ENCODE measurements around the gene PIGQ.

PIGQ gene

GRCh38 chr16:563072-563644 lies 6.6 kb upstream of the PIGQ start:
- no peaks in the 10 kb centered on the region for H3K79me2 ChIP-seq (ENCODE audit: control insufficient read depth, insufficient read depth, low read length, unreplicated experiment)
- H2AFZ ChIP-seq (ENCODE audit: low read length, unreplicated experiment) = no peak overlapping the region
- H3K36me3 ChIP-seq (ENCODE audit: insufficient read depth, low read length) = no peaks in the 10 kb centered on the region
- H3K27me3 ChIP-seq (ENCODE audit: insufficient read depth, low read length) = peaks cover 28% of the 10 kb centered on the region
- peaks cover 12% of the 10 kb centered on the region for H3K4me1 ChIP-seq (ENCODE audit: control insufficient read depth, insufficient read depth, low read length, unreplicated experiment)
- H3K27ac ChIP-seq (ENCODE audit: low read depth, low read length) = no peak overlapping the region
- no peak overlapping the region for H3K4me3 ChIP-seq (ENCODE audit: low read depth, low read length)

DNA sequence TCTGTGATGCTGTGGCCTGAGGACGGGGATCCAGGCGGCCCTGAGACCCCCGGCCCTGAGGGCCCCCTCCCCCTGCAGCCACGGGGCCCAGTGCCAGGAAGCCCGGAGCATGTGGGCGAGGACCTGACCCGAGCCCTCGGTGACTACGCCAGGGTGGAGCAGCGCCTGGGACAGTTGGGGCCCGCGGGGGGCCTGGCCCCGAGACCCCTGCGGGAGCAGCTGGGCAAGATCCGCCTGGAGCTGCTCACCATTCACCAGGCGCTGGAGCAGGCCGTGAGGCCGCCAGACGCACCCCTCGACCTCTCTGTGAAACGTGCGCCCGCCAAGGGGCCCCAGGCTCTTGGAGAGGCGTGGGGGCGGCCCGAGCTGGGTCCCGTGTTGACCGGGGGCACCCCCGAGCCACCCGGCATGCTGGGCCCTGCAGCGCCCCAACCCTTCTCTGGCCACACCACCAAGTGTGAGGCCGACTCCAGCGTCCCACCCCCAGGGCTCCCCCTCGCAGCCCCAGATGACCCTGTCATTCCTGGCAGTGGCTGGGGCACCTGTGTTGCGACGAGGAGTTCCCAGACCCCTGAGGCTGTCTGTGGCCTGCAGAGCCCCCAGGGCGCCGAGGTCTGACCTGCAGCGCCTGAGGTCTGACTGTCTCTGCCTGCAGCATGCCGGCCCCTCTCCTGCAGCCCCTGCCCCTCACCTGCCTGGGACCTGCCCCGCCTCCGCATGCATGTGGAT lies 4.9 kb upstream of the PIGQ start:
- Histone ChIP-seq H3K4me3 (ENCODE audit: low read depth, low read length) (no peak overlapping the region), H3K4me1 (ENCODE audit: control insufficient read depth, insufficient read depth, low read length, unreplicated experiment) (peaks cover 18% of the 10 kb centered on the region), H3K27ac (ENCODE audit: low read depth, low read length) (no peak overlapping the region), H2AFZ (ENCODE audit: low read length, unreplicated experiment) (no peak overlapping the region), H3K36me3 (ENCODE audit: insufficient read depth, low read length) (no peaks in the 10 kb centered on the region), H3K27me3 (ENCODE audit: insufficient read depth, low read length) (peaks cover 18% of the 10 kb centered on the region), H3K79me2 (ENCODE audit: control insufficient read depth, insufficient read depth, low read length, unreplicated experiment) (peaks cover under 1% of the 10 kb centered on the region)

DNA sequence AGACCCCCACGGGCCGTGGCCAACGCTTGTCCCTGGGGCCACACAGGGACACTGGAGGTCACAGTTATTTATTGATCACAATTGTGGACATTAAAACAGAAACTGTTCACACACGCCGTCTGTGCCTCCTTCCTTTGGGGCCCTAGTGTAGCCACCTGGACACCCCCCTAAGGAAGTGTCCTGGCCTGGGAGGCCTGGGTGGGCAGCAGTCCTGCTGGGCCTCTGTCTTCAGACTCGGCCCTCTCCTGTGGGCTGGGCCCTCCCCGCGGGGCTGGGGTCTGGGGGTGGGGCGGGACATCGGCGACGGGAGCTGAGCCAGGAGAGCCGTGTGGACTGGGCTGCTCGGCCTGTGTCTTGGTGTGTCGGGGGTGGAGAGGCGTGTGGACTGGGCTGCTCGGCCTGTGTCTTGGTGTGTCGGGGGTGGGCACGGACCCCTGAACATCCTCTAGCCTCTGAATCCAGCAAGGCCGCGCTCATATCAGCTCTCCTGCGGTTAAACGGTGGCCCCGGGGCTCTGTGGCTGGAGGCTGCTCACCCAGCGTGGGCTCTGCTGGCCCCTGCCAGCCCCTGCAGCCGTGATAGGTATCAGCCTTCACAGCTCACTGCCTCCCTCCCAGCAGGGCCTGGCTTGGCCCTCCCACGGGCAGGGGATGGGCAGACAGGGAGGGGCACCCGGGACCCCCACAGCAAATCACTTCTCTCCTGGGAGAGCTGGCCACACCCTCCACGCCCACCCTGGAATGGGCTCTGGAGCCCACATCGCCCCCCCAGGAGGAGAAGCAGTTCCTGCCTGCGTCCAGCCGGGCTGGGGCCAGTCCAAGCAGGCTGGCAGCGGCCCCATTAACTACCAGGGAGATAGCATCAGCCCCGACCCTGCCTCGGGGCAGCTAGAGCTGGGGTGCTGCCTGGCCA lies 4.1 kb upstream of the PIGQ start:
- Histone ChIP-seq H3K4me1 (ENCODE audit: control insufficient read depth, insufficient read depth, low read length, unreplicated experiment) (peaks cover 18% of the 10 kb centered on the region), H3K27ac (ENCODE audit: low read depth, low read length) (no peak overlapping the region), H3K4me3 (ENCODE audit: low read depth, low read length) (no peak overlapping the region), H2AFZ (ENCODE audit: low read length, unreplicated experiment) (no peak overlapping the region), H3K79me2 (ENCODE audit: control insufficient read depth, insufficient read depth, low read length, unreplicated experiment) (peaks cover 5% of the 10 kb centered on the region), H3K36me3 (ENCODE audit: insufficient read depth, low read length) (no peaks in the 10 kb centered on the region), H3K27me3 (ENCODE audit: insufficient read depth, low read length) (peaks cover 14% of the 10 kb centered on the region)

DNA sequence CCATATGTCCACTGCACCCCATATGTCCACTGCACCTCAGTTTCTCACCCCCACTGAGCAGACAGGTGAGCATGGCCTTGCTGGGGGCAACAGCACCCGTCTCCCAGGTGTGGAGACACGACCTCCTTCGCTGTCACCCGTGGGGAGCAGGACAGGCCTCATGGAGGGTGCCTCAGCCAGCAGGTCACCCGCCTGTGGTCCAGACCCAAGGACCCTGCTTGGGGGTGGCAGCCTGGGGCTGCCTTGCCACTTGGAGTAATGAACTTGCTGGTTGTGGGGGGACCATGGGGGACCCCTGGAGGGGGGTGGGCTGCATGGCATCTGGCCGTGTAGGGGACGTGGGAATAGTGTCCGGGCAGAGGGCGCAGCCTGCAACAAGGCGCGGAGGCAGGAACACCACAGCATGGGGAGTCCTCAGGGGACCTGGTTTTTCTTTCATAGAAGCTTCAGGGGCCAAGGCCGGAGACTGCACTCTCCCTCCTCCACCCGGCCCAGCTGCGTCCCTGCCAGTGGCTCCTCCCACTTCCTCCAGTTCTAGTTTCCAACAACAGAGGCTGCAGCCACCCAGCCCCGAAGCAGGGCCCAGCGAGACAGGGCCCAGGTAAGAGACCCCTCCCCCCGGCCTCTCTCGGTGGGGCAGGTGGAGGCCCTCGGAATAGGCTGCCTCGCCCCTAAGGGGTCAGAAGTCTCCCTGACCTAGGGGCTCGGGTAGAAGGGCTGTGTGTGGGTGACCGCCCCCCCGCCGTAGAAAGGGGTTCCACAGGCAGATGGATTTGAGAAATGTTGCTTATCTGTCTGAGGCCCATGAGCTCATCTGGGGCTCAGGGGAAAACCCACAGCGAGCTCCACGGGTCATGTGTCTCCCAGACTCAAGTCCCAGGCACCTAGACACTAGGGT lies 3.0 kb upstream of the PIGQ start, which contains the start of gene NHLRC4:
NHLRC4 (plus strand) TSS at position 531 of the 898 bp plus-strand sequence. CDS start 1,043 bp downstream, outside the sequence.
- peaks cover 18% of the 10 kb centered on the region for H3K4me1 ChIP-seq (ENCODE audit: control insufficient read depth, insufficient read depth, low read length, unreplicated experiment)
- no peak within 1 kb of the TSS for H3K27ac ChIP-seq (ENCODE audit: low read depth, low read length)
- peaks cover 3% of the 10 kb centered on the region; the same call in 1 of the 2 replicates for H3K27me3 ChIP-seq (ENCODE audit: insufficient read depth, low read length)
- H3K79me2 ChIP-seq (ENCODE audit: control insufficient read depth, insufficient read depth, low read length, unreplicated experiment) = peaks cover 6% of the 10 kb centered on the region
- no peak within 1 kb of the TSS for H2AFZ ChIP-seq (ENCODE audit: low read length, unreplicated experiment)
- H3K4me3 ChIP-seq (ENCODE audit: low read depth, low read length) = peak within 1 kb of the TSS; percentile 56; the same call in 1 of the 2 replicates
- no peaks in the 10 kb centered on the region for H3K36me3 ChIP-seq (ENCODE audit: insufficient read depth, low read length)

- no peak overlapping the region for H3K27ac ChIP-seq (ENCODE audit: low read depth, low read length)
- peaks cover 13% of the 10 kb centered on the region for H3K79me2 ChIP-seq (ENCODE audit: control insufficient read depth, insufficient read depth, low read length, unreplicated experiment)
- H3K4me1 ChIP-seq (ENCODE audit: control insufficient read depth, insufficient read depth, low read length, unreplicated experiment) = peaks cover 18% of the 10 kb centered on the region
- no peaks in the 10 kb centered on the region for H3K27me3 ChIP-seq (ENCODE audit: insufficient read depth, low read length)
- no peaks in the 10 kb centered on the region for H3K36me3 ChIP-seq (ENCODE audit: insufficient read depth, low read length)
- no peak overlapping the region for H3K4me3 ChIP-seq (ENCODE audit: low read depth, low read length)
- no peak overlapping the region for H2AFZ ChIP-seq (ENCODE audit: low read length, unreplicated experiment)
Observed at GRCh38 chr16:567373-568256, 2.2 kb upstream of the PIGQ start.

- Histone ChIP-seq H3K27ac (ENCODE audit: low read depth, low read length) (no peak overlapping the region), H3K4me3 (ENCODE audit: low read depth, low read length) (peak overlapping the region; percentile 91), H3K79me2 (ENCODE audit: control insufficient read depth, insufficient read depth, low read length, unreplicated experiment) (peaks cover 16% of the 10 kb centered on the region), H3K4me1 (ENCODE audit: control insufficient read depth, insufficient read depth, low read length, unreplicated experiment) (peaks cover 18% of the 10 kb centered on the region), H3K27me3 (ENCODE audit: insufficient read depth, low read length) (no peaks in the 10 kb centered on the region), H2AFZ (ENCODE audit: low read length, unreplicated experiment) (peak overlapping the region; percentile 59), H3K36me3 (ENCODE audit: insufficient read depth, low read length) (no peaks in the 10 kb centered on the region)
Observed at GRCh38 chr16:568401-569258, 1.1 kb upstream of the PIGQ start.

GRCh38 chr16:572865-573650 lies 3.3 kb downstream of the PIGQ start:
- no peaks in the 10 kb centered on the region for H3K27me3 ChIP-seq (ENCODE audit: insufficient read depth, low read length)
- H2AFZ ChIP-seq (ENCODE audit: low read length, unreplicated experiment) = no peak overlapping the region
- H3K4me3 ChIP-seq (ENCODE audit: low read depth, low read length) = no peak overlapping the region
- peaks cover 16% of the 10 kb centered on the region for H3K79me2 ChIP-seq (ENCODE audit: control insufficient read depth, insufficient read depth, low read length, unreplicated experiment)
- peaks cover 6% of the 10 kb centered on the region for H3K4me1 ChIP-seq (ENCODE audit: control insufficient read depth, insufficient read depth, low read length, unreplicated experiment)
- no peaks in the 10 kb centered on the region for H3K36me3 ChIP-seq (ENCODE audit: insufficient read depth, low read length)
- no peak overlapping the region for H3K27ac ChIP-seq (ENCODE audit: low read depth, low read length)

DNA sequence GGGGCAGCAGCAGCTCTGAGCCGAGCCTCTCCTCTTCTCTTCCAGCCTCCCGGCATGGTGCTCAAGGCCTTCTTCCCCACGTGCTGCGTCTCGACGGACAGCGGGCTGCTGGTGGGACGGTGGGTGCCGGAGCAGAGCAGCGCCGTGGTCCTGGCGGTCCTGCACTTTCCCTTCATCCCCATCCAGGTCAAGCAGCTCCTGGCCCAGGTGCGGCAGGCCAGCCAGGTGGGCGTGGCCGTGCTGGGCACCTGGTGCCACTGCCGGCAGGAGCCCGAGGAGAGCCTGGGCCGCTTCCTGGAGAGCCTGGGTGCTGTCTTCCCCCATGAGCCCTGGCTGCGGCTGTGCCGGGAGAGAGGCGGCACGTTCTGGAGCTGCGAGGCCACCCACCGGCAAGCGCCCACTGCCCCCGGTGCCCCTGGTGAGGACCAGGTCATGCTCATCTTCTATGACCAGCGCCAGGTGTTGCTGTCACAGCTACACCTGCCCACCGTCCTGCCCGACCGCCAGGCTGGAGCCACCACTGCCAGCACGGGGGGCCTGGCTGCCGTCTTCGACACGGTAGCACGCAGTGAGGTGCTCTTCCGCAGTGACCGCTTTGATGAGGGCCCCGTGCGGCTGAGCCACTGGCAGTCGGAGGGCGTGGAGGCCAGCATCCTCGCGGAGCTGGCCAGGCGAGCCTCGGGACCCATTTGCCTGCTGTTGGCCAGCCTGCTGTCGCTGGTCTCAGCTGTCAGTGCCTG lies 4.4 kb downstream of the PIGQ start:
- Histone ChIP-seq H3K79me2 (ENCODE audit: control insufficient read depth, insufficient read depth, low read length, unreplicated experiment) (peaks cover 16% of the 10 kb centered on the region), H3K27me3 (ENCODE audit: insufficient read depth, low read length) (no peaks in the 10 kb centered on the region), H2AFZ (ENCODE audit: low read length, unreplicated experiment) (no peak overlapping the region), H3K27ac (ENCODE audit: low read depth, low read length) (no peak overlapping the region), H3K36me3 (ENCODE audit: insufficient read depth, low read length) (no peaks in the 10 kb centered on the region), H3K4me1 (ENCODE audit: control insufficient read depth, insufficient read depth, low read length, unreplicated experiment) (peaks cover 2% of the 10 kb centered on the region), H3K4me3 (ENCODE audit: low read depth, low read length) (no peak overlapping the region)

Measured in ACC112 (cell line).